Stimulated activated CD8-positive, alpha-beta memory T cell treated with anti-CD3 and anti-CD28 coated beads, Interleukin-7, amount 100 ng/mL, for 1 hour (primary cell): ENCODE results near the gene MASP2.
A peak's percentile ranks its signal among the peaks of the same experiment; 100 is the strongest.
"Not testable (repeated sequence)": the region's sequence is repeated elsewhere in the genome, so short reads cannot be mapped to it uniquely, and the experiment has no call there.

ENCODE experiments used
- DNase-seq, 2 donors: peaks; one replicate each; pipeline ENCODE4 v3.0.0-alpha.2; 2020; ENCODE audit warnings: low read depth in 2 of 2

MASP2 gene

DNA sequence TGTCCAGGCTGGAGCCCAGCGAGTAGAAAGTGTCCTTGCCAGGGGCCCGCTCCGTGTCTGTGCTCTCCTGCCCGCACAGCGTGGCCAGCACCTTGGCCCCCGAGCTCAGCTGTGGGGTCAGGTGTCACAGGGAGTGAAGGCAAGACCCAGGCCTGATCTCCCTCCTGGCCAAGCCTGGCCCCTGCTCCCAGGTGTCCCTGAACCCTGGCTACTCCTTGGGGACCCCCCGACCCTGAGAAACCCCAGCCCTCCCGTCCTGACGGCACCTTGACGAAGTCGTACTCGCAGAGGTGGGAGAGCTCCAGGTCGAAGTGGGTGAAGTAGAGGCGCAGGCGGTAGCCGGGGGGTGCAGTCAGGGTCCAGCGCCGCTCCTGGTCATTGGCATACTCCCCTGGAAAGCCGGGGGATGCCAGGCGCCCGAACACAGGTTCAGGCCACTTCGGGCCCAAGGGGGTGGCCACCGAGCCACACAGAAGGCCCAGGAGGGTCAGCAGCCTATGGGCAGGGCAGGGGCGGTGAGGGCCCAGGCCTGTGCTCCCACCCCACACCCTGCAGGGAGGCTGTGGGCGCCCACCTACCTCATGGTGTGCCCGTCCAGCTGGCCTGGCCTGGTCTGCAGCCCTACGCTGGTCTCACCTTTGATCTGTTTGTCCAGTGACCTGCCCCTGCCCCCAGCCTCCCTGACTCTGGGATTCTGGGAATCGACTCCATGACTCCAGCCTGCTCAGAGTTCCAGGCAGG lies at the start of gene MASP2:
TSS of gene MASP2 (minus strand) at position 615 of the 741 bp plus-strand sequence. CDS start at position 583, 32 bp downstream.
- no peak for DNase-seq

GRCh38 chr1:11083784-11084183 lies 36.7 kb upstream of the MASP2 start:
- DNase-seq = not testable (repeated sequence)

DNA sequence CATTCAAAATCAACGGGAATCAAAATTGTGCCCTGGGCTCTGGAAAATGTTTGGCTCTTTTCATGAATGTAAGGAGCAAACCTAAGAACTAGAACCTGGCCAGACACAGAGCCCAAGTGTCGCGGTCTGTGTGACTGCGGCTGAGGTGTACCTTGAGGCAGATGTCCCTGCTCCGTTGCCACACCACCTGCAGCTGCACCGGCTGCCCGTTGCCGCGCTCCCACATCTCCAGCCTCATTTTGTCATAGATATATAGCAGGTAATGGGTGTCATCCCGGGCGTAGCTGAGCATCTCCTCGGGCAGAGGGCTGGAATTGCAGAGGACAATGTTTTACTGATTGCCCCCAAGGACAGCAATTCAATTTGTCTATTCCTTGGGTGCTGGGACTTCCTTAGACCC lies 33.9 kb upstream of the MASP2 start:
- no peak for DNase-seq

- no peak for DNase-seq
Measured at GRCh38 chr1:11078631-11079030, 31.6 kb upstream of the MASP2 start.

GRCh38 chr1:11073398-11073797 lies 26.4 kb upstream of the MASP2 start:
- DNase-seq = not testable (repeated sequence)

- no peak for DNase-seq
Measured at GRCh38 chr1:11072216-11072917, 25.3 kb upstream of the MASP2 start.

DNA sequence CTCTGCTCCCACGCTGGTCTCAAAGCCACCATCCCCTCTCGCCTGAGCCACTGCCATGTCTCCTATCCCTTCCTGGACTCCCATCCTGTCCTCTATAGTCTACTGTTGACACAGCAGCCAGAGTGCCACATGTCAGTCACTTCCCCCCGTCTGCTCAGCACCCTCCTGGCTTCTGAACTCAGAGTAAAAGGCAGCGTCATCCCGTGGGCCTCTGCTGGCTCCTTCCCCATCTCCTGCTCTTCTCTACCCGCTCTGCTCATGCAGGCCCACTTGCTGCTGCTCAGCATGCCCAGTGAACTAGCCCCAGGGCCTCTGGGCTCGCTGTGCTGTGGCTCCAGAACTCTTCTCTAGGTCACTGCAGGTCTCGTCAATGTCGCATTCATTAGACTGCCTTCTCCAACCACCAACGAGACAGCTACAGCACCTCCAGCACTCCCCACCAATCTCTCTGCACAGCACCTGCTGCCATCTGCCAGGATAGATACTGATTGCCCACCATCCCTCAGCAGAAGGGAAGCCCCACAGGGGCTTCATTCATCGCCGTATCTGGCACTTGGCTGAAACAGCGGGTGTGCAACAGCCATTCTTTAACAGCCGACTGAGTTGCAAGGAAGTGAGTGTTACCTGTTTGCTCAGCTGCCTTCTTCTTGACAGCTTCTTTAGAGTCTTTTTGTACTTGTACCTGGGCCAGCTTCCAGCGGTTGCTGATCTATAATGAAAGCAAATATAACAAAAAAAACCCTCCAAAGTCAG lies 24.6 kb upstream of the MASP2 start:
- no peak for DNase-seq

DNA sequence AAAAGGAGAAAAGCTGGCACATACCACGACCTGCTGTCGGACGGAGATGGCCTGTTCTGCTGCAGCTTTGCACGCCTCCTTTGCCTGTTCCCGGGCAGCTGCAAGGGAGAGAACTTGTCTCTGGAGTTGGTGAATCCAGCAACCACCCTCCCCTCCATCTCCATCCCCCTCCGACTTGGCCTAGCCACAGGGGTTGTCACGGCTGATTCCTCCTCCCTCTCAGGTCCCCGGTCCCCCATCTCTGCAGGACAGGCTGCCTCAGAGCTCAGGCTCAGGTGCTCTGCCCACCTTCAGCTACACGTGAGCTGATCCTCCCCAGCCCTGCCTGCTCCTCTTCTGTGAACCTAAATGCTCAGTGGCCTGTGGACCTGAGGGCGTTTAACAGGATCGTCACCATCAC lies 23.8 kb upstream of the MASP2 start:
- no peak for DNase-seq

DNA sequence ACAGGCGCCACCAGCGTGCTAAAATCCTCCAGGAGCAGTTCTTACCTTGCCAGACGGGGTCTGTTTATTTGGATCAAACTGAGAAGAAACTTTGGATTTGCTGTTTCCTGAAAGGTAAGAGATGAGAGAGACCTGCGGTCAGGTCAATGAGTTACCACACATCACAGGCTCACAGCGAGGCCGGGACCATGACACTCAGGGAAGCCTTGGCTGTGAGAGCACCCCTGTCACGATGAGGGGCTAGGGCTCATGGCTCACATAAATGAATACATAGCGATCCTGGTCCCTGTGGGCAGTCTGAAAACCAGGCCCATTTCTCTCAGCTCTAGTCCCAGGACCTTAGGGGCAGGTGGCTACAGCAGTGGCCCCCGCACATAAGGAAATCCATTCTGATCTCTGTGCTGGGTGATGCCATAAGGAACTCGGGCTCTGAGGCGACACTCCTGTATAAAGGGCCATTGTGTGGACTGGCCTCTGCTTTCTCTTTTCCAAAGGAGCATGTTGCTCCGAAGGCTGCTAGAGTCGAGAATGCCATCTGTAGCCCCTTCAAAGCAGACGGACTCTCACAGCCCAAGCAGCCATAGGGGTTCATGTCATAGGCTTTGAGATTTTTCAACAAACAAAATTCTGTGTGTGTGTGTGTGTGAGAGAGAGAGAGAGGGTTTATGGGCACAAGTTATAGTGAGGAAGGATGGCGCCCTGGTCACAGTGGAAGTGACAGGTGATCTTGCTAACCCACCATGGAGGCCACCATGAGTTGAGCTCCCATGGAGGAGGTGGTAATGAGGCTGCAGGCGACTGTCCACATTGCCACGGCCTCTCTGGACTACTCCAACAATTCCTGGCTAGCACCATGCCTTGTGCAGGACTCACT lies 21.8 kb upstream of the MASP2 start:
- no peak for DNase-seq

DNA sequence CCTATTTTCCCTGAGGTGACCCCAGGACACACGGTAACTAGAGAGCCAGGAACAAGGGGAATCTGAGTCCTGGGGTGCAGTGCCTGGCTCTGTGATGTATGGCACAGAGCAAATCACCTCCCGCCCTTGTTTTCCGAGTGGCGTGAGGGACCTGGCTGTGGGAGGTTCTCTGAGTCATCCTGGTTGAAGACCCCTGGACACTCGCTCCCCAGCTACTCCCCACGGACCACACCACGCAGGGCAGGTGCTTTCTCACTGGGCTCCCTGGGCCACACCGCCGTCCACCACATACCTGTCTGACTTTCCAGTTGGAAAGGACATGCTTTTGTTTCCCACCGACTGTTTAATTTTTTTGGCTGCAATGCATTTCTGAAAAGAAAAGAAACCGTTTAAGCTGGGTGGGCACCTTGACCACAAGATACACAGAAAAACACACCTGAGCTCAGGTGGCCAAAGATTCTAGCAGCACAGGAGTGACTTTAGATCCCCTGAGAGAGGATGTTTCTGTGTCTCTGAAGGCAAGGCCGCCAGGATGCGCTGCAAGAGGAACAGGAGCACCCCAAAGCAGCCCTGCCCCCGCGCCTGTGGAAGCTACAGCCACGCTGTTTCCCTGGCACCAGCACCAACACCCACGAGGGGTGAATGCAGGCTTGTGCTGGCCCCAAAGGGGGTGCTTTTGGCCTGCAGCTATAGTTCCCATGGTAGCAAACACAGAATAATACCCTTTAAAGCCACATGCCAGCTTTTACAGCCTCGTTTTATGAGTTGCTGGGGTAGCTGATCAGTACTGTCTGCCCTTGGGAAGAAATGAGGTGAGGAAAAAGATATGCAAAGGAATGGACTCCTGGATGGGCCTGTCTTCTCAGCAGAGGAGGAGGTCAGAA lies 20.9 kb upstream of the MASP2 start:
- DNase-seq = no peak

GRCh38 chr1:11065796-11066195 lies 18.8 kb upstream of the MASP2 start:
- DNase-seq = no peak

DNA sequence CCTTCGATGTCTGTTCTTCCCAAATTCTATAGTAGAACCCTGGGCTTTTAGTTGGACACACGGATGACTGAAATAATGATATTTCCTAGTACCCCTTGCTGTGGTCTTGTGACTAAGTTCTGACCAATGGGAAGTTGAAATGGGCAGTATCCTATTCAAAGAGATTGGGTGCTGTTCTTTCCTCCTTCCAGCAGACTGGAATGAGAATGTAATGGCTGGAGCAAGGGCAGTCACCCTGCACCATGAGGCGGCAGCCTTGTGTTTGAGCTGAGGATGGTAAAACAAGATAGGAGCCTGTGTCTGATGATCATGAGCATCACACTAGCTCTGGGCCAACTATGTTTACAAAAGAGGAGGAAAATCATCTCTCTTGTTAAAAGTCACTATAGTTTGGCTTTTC lies 17.9 kb upstream of the MASP2 start:
- no peak for DNase-seq

DNA sequence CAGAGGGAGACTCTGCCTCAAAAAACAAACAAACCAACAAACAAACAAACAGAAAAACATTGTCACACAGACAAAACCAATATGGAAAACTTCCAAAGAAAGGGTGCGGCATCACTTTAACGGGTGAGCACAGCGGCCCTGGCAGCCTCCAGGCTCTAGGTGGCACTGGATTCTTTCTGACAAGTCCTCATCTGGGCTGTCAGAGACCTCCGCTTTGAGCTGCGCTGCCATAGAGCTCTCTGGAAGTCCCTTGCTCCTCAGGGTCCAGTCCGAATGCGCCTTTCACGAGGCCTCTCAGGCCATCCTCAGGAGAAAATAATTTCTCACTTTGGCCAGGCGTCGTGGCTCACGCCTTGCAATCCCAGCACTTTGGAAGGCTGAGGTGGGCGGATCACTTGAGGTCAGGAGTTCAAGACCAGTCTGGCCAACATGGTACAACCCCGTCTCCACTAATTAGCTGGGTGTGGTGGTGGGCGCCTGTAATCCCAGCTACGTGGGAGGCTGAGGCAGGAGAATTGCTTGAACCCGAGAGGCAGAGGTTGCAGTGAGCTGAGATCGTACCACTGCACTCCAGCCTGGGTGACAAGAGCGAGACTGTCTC lies 17.0 kb upstream of the MASP2 start:
- not testable (repeated sequence) for DNase-seq

- DNase-seq = peak in 1 of 2 donors; percentile 9
Measured at GRCh38 chr1:11062965-11063401, 15.9 kb upstream of the MASP2 start.

DNA sequence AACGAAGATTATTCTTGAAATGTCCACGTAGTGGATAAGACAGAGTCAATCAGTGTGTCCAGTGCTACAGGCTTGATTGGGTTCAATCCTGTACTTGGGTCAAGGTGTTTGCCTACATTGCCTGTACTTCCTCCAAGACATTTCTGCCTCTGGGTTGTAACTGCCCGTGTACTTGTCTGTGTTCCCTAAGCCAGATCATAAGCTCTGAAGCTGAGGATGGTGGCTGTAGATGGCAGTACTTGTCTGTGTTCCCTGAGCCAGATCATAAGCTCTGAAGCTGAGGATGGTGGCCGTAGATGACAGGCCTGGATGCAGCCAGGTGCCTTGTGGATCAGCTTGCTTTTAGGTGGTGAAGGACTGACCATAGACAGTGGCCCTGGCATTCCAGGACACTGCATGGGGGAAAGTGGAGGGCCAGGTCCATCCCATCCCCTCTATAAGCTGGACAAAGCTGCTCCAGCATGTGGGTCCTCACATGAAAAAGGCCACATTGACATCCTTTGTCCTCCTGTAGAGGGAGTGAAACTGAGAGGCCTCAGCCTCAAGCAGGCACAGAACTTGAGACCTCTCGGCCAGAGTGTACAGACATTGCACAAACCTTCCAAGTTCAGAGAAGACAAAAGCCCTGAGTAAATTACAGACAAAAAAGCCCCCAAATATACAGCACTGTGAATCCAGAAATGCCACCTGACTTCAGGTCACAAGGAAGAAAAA lies 14.8 kb upstream of the MASP2 start:
- DNase-seq = no peak

DNA sequence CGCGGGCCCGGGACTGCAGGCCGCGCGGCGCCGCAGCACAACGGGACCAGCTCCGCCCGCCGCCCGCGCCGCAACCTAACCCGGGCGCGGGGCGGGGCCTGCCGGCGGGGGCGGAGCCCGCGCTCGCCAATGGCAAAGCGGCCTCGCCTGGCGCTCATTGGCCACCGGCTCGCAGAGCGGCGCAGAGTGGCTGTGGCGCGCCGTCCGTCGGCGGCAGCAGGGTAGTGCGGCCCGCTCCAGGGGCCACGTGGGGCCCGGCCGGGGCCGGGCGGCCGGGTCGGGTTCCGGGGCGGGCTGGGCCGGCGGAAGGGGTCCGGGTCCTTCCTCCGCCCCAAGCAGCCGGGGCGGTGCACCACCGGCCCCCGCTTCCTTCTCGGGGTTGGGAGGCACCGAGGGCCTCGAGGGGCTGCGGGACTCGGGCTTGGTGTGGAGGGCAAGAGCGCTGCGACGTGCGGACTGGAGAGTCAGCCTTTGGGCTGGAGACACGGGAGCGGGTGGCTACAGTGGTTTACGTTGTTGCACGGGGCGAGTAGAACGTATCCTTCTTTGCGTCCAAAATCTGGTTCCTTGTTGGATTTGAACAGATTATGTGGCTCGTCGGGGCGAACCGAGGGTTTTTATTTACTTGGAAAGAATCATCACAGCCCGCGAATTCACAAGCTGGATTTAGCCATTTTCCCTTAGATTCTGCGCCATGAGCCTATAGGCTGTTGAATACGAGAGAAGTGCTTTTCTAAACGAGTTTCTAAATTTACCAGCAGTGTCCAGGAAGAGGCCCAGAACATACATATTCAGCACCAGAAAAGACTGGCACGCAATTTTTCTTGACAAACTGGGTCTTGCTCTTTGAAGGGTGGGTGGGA lies 13.2 kb upstream of the MASP2 start, which contains the start of gene SRM:
TSS of gene SRM (minus strand) at position 51 of the 863 bp plus-strand sequence. CDS start 75 bp downstream, outside the sequence.
- DNase-seq = peak; percentile 74 to 77

DNA sequence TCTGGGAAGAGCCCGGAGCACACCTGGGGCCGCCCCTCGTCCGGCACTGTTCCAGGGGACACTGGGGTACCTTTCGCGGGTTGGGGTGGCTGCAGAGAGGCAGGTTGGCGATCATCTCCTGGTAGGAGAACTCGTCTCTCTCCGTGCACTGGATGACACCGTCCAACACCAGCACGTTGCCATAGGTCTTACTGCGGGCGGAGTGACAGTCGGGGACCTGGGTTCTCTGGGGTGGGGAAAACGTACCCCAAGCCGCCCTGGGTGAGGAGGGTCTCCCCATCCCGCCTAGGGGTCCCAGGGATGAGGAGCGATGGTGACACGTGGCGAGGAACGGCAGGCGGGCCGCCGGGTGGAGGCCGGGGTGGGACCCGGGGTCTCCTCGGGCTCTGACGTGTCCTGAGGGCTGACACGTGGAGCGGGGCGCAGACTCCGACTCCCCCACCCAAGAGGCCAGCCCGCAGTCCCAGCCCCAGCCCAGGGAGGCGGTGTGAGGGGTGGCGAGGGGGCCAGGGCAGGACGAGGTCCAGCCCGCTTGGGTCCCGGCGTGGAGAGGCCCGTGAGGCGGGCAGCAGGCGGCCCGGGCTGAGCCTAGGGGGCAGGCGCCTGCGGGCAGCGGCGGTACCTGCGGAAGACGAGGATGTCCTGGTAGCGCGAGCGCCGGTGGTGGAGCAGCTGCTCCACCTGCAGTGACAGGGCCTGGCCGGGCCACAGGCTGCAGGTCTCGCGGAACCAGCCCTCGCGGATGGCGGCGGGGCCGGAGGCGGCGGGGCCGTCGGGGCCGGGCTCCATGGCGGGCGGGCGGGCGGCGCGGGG lies 12.3 kb upstream of the MASP2 start:
- DNase-seq = no peak
